Neural cell (in vitro differentiated cells): Measurements from ENCODE around the gene RBM38.

Experiments
- CTCF ChIP-seq: fragments of 450-650 bp; IDR thresholded peaks from 2 replicates; pipeline ENCODE4 v1.5.1; 2014; ENCODE audit warnings: antibody characterized with exemption, mild to moderate bottlenecking, moderate library complexity; ENCODE audit not compliant: poor library complexity, severe bottlenecking
- EP300 ChIP-seq: fragments of 450-650 bp; conservative IDR thresholded peaks from 2 replicates; pipeline ENCODE4 v1.6.1; 2014; ENCODE audit warnings: antibody characterized with exemption, mild to moderate bottlenecking, moderate library complexity; ENCODE audit not compliant: poor library complexity, severe bottlenecking
- EZH2 ChIP-seq: fragments of 200-600, 300-800 bp; shearing (Covaris generic), sonication (generic); IDR thresholded peaks from 2 replicates; pipeline ENCODE4 v1.6.1; 2014; ENCODE audit warnings: antibody characterized with exemption, low read length, borderline replicate concordance, mild to moderate bottlenecking; ENCODE audit not compliant: insufficient read depth, poor library complexity, severe bottlenecking
- POLR2AphosphoS5 ChIP-seq: IDR thresholded peaks from 2 replicates; pipeline ENCODE4 v1.6.1; 2012
- RAD21 ChIP-seq: fragments of 450-650 bp; conservative IDR thresholded peaks from 2 replicates; pipeline ENCODE4 v1.6.1; 2014; ENCODE audit warnings: antibody characterized with exemption, mild to moderate bottlenecking, moderate library complexity
- SMC3 ChIP-seq: fragments of 450-650 bp; conservative IDR thresholded peaks from 2 replicates; pipeline ENCODE4 v1.6.1; 2014; ENCODE audit warnings: antibody characterized with exemption, mild to moderate bottlenecking, moderate library complexity; ENCODE audit not compliant: poor library complexity
- TAF1 ChIP-seq: IDR thresholded peaks from 2 replicates; pipeline ENCODE4 v1.6.1; 2012; ENCODE audit warnings: low read depth

DNA sequence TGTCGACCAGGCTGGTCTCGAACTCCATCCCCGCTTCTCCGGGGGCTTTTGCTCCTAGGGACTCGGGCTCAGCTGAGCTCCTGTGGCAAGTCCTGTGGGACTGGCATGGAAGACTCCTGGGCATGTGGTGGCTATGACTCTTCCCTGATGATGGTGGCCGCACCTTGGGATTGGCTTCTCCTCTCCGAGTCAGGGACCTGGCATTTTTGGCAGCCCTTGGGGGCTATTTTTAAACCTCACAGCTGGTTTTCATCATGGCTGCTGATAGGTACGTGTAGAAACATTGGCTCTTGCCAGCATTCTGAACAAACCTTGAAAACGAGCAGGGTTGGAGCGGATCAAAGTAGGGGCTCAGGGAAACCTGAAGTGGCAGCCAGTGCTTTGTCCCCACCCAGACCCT, 54.1 kb downstream of the RBM38 start:
- no peak for TF ChIP-seq CTCF
- no peak for TF ChIP-seq EP300
- no peak for TF ChIP-seq SMC3
- no peak for TF ChIP-seq POLR2AphosphoS5
- no peak for TF ChIP-seq EZH2
- TF ChIP-seq TAF1 = no peak
- no peak for TF ChIP-seq RAD21
